PC-9 (cell line): Measurements from ENCODE around the gene PCBP2. TPM values are rescaled to one million over a fixed set of nuclear protein-coding genes. Genes with fewer than 3 reads are reported as not detected.
"Not testable (repeated sequence)": the region's sequence is repeated elsewhere in the genome, so short reads cannot be mapped to it uniquely, and the experiment has no call there.

Experiments
- BruUV-seq: library from RNA; stranded (reverse); fragments of 400-500 nt; replicated peaks from 2 replicates; lab custom pipeline; 2021; lab: Mats Ljungman, UMichigan
- CTCF ChIA-PET: fragments of 300-600 bp; sonication (Branson Sonifier 250); formaldehyde crosslinking; loops from one replicate; lab custom pipeline; 2022; ENCODE audit warnings: antibody characterized with exemption; lab: Charles Lee
- POLR2A ChIA-PET: fragments of 300-600 bp; sonication (Branson Sonifier 250); formaldehyde crosslinking; loops from one replicate; lab custom pipeline; 2022; ENCODE audit warnings: antibody characterized with exemption; ENCODE audit not compliant: unreplicated experiment; lab: Charles Lee
- DNase-seq, 2 experiments: peaks; one replicate each; pipeline versions ENCODE4 v3.0.0 to v3.0.0-alpha.2; 2015 to 2022; ENCODE audit warnings: mixed read lengths in 1 of 2
- H2AFZ ChIP-seq: fragments of 200-600 bp; sonication (generic); 2 replicates; pipeline ENCODE4 v1.8.1; 2017; ENCODE audit warnings: antibody characterized with exemption
- H3F3A ChIP-seq: fragments of 200-600 bp; sonication (generic); 2 replicates; pipeline ENCODE4 v1.8.1; 2017; ENCODE audit warnings: antibody characterized with exemption, mild to moderate bottlenecking, low read depth; ENCODE audit not compliant: insufficient read depth
- H3K27ac ChIP-seq: fragments of 200-600 bp; sonication (generic); 2 replicates; pipeline ENCODE4 v1.6.1; 2016; ENCODE audit warnings: mixed run types
- H3K27me3 ChIP-seq: fragments of 200-600 bp; sonication (generic); 2 replicates; pipeline ENCODE4 v1.6.1; 2016; ENCODE audit warnings: low read depth, mixed run types; ENCODE audit not compliant: insufficient read depth
- H3K36me3 ChIP-seq: fragments of 200-600 bp; sonication (generic); 2 replicates; pipeline ENCODE4 v1.6.1; 2016; ENCODE audit warnings: low read depth, mixed run types
- H3K4me1 ChIP-seq: fragments of 200-600 bp; sonication (generic); replicated peaks from 2 replicates; pipeline ENCODE4 v1.6.1; 2016; ENCODE audit warnings: mixed run types; ENCODE audit not compliant: insufficient read depth
- H3K4me2 ChIP-seq: fragments of 200-600 bp; sonication (generic); 2 replicates; pipeline ENCODE4 v1.6.1; 2017; ENCODE audit warnings: mixed run types
- H3K4me3 ChIP-seq: fragments of 200-600 bp; sonication (generic); 2 replicates; pipeline ENCODE4 v1.6.1; 2016; ENCODE audit warnings: mixed run types
- H3K79me2 ChIP-seq: fragments of 200-600 bp; sonication (generic); 2 replicates; pipeline ENCODE4 v1.6.1; 2017; ENCODE audit warnings: low read depth, mixed run types
- H3K9me2 ChIP-seq: fragments of 200-600 bp; sonication (generic); 2 replicates; pipeline ENCODE4 v1.8.1; 2017; ENCODE audit warnings: mild to moderate bottlenecking; ENCODE audit not compliant: insufficient read depth
- H3K9me3 ChIP-seq: fragments of 200-600 bp; sonication (generic); 2 replicates; pipeline ENCODE4 v1.8.1; 2016; ENCODE audit warnings: low read depth; ENCODE audit not compliant: insufficient read depth
- H4K20me1 ChIP-seq: fragments of 200-600 bp; sonication (generic); 2 replicates; pipeline ENCODE4 v1.8.1; 2017; ENCODE audit not compliant: insufficient read depth
- EZH2 ChIP-seq: fragments of 200-600 bp; sonication (generic); IDR thresholded peaks from 2 replicates; pipeline ENCODE4 v1.8.0; 2017; ENCODE audit warnings: antibody characterized with exemption, low read depth
- intact Hi-C: fragments of 100-400 bp; cut with micrococcal nuclease; formaldehyde crosslinking; loops from one replicate; pipeline ENCODE4 v1.10.0; 2022; ENCODE audit not compliant: unreplicated experiment
- total RNA-seq: library from RNA; stranded (reverse); gene quantifications from 2 replicates; pipeline ENCODE4 v1.2.3, GENCODE V29; 2021
- TF ChIP-seq, protein P1 (sequence below): fragments of 200-600 bp; sonication (generic); conservative IDR thresholded peaks from 2 replicates; pipeline ENCODE4 v1.6.1; 2017; ENCODE audit warnings: mixed run types, antibody characterized with exemption, mild to moderate bottlenecking, moderate library complexity

Gene PCBP2
- total RNA-seq, 1 experiment from 2014 or later, result 833 TPM

DNA sequence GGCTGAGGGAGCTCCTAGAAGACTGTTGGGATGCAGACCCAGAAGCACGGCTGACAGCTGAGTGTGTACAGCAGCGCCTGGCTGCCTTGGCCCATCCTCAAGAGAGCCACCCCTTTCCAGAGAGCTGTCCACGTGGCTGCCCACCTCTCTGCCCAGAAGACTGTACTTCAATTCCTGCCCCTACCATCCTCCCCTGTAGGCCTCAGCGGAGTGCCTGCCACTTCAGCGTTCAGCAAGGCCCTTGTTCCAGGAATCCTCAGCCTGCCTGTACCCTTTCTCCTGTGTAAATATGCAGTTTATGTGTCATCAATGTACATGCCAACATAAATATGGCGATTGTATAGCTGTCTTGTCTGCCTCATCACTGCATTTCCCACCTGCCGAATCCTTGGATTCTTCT, 20.7 kb upstream of the PCBP2 start:
- no peaks in the 10 kb centered on the region for H3K9me3 ChIP-seq
- TF ChIP-seq, protein P1, sequence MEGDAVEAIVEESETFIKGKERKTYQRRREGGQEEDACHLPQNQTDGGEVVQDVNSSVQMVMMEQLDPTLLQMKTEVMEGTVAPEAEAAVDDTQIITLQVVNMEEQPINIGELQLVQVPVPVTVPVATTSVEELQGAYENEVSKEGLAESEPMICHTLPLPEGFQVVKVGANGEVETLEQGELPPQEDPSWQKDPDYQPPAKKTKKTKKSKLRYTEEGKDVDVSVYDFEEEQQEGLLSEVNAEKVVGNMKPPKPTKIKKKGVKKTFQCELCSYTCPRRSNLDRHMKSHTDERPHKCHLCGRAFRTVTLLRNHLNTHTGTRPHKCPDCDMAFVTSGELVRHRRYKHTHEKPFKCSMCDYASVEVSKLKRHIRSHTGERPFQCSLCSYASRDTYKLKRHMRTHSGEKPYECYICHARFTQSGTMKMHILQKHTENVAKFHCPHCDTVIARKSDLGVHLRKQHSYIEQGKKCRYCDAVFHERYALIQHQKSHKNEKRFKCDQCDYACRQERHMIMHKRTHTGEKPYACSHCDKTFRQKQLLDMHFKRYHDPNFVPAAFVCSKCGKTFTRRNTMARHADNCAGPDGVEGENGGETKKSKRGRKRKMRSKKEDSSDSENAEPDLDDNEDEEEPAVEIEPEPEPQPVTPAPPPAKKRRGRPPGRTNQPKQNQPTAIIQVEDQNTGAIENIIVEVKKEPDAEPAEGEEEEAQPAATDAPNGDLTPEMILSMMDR, result no peak
- no peak for TF ChIP-seq EZH2
- peaks cover 29% of the 10 kb centered on the region for H3F3A ChIP-seq
- no peaks in the 10 kb centered on the region for H3K36me3 ChIP-seq
- POLR2A ChIA-PET, result no interaction called here
- H3K79me2 ChIP-seq, result no peaks in the 10 kb centered on the region
- no TSS peak for BruUV-seq
- no peak overlapping the region for H3K4me3 ChIP-seq
- H3K9me2 ChIP-seq, result no peaks in the 10 kb centered on the region
- H4K20me1 ChIP-seq, result no peaks in the 10 kb centered on the region
- no peak overlapping the region for H2AFZ ChIP-seq
- no peak for DNase-seq
- H3K4me1 ChIP-seq, result peaks cover 27% of the 10 kb centered on the region
- intact Hi-C loops, result no loop called here
- CTCF ChIA-PET, result no interaction called here
- H3K27ac ChIP-seq, result no peak overlapping the region
- no peak overlapping the region for H3K4me2 ChIP-seq
- H3K27me3 ChIP-seq, result no peaks in the 10 kb centered on the region

DNA sequence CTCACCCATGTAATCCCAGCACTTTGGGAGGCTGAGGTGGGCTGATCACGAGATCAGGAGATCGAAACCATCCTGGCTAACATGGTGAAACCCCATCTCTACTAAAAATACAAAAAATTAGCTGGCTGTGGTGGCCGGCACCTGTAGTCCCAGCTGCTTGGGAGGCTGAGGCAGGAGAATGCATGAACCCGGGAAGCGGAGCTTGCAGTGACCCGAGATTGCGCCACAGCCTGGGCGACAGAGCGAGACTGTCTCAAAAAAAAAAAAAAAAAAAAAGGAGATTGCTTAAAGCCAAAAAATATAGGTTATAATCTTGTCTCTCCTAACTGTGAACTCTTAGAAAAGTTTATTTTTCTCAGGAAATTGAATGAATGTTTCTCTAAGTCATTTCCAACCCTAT, 16.6 kb upstream of the PCBP2 start:
- CTCF ChIA-PET, result interaction anchor here (0.6 kb wide), 1 partner anchor 14 kb away, joined by 9 read pairs; no protein-coding TSS in a partner anchor
- H3K9me2 ChIP-seq, H3K79me2 ChIP-seq, intact Hi-C loops, POLR2A ChIA-PET, H3K4me1 ChIP-seq, H3K27ac ChIP-seq, DNase-seq, BruUV-seq, H3K9me3 ChIP-seq, H3K36me3 ChIP-seq, H3K4me3 ChIP-seq, H3K27me3 ChIP-seq, H4K20me1 ChIP-seq, H3K4me2 ChIP-seq, H3F3A ChIP-seq, H2AFZ ChIP-seq: not testable (repeated sequence)

DNA sequence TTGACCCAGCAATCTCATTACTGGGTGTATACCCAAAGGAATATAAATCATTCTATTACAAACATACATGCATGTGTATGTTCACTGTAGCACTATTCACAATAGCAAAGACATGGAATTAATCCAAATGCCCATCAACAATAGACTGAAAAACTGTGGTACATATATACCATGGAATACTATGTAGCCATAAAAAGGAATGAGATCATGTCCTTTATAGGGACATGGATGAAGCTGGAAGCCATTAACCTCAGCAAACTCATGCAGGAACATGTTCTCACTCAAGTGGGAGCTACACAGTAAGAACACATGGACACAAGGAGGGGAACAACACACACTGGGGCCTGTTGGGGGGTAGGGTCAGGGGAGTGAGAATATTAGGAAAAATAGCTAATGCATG, 12.3 kb upstream of the PCBP2 start:
- H3F3A ChIP-seq, result peaks cover 19% of the 10 kb centered on the region
- H2AFZ ChIP-seq, intact Hi-C loops, H3K4me2 ChIP-seq, DNase-seq, H3K9me3 ChIP-seq, H3K4me3 ChIP-seq, H3K27ac ChIP-seq, POLR2A ChIA-PET, BruUV-seq, H3K27me3 ChIP-seq, H3K9me2 ChIP-seq, H4K20me1 ChIP-seq, H3K36me3 ChIP-seq: not testable (repeated sequence)
- peaks cover 13% of the 10 kb centered on the region for H3K4me1 ChIP-seq
- CTCF ChIA-PET, result interaction anchor here (0.8 kb wide), 1 partner anchor 58 kb away, joined by 5 read pairs; no protein-coding TSS in a partner anchor
- peaks cover 26% of the 10 kb centered on the region for H3K79me2 ChIP-seq

DNA sequence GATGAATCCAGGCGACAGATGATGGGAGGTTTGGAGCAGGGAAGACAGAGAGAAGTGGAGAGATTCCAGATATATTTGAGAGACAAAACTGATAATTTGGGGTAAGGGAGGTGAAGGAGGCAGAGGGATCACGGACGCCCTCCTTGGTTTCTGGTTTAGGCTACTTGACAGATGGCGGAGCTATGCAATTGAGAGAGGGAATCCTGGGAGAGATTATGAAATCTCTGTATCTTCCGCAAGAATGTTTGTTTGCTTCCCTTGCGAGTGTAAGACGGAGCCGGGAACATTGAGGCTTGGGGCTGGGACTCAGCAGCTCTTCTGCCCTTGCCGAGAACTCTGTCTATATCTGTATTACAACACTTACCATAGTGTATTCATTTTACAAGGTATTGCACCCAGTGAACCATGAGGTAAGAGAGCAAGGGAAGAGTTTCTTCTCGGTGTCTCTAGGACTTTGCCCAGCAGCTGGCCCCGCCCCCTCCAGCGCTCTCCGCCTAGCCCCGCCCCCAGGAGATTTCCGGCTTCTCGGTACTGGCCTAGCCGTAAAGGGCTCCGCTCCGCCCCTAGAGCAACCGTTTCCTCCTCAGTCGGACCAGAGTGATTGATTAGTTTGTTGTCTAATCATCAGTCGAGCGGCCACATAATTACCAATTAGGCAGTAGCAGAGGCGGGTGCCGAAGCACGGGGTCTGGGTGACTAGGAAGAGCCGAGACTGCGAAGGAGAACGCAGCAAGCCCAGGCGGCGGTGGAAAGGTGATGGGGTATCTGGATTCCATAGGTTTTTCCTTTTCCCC, 10.7 kb upstream of the PCBP2 start, which contains the start of gene PRR13:
TSS of gene PRR13 (plus strand) at position 695 of the 794 bp plus-strand sequence. CDS start 981 bp downstream, outside the sequence.
- H2AFZ ChIP-seq, result peak within 1 kb of the TSS; percentile 88
- H3K9me3 ChIP-seq, result no peaks in the 10 kb centered on the region
- TF ChIP-seq, protein P1, result no peak
- no peak for TF ChIP-seq EZH2
- intact Hi-C loops, result loop anchor here (1.0 kb wide), 1 partner anchor 11 kb away; the partner anchor contains the start of gene PCBP2
- peaks cover 19% of the 10 kb centered on the region for H3K36me3 ChIP-seq
- BruUV-seq, result no TSS peak
- H3K4me3 ChIP-seq, result peak within 1 kb of the TSS; percentile 68
- DNase-seq, result peak; percentile 96 to 98
- peak within 1 kb of the TSS; percentile 75 for H3K4me2 ChIP-seq
- no peaks in the 10 kb centered on the region for H3K27me3 ChIP-seq
- H3K4me1 ChIP-seq, result peaks cover 13% of the 10 kb centered on the region
- peak within 1 kb of the TSS; percentile 63 for H3K27ac ChIP-seq
- H4K20me1 ChIP-seq, result peaks cover 3% of the 10 kb centered on the region; the same call in 1 of the 2 replicates
- H3F3A ChIP-seq, result peaks cover 28% of the 10 kb centered on the region
- ChIA-PET POLR2A (interaction anchor here (0.5 to 0.6 kb wide), 5 partner anchors 13 to 371 kb away, joined by 3 to 5 read pairs (median 3); no protein-coding TSS in a partner anchor), CTCF (interaction anchor here (0.6 to 1.3 kb wide), 4 partner anchors 10 to 89 kb away, joined by 3 to 9 read pairs (median 4); no protein-coding TSS in a partner anchor)
- peaks cover 35% of the 10 kb centered on the region for H3K79me2 ChIP-seq
- no peaks in the 10 kb centered on the region for H3K9me2 ChIP-seq
